Spinal cord (tissue), 10 donors: ENCODE results near the gene ZBTB40. TPM values are rescaled to one million over a fixed set of nuclear protein-coding genes. Genes with fewer than 3 reads are reported as not detected.

Source experiments
- DNase-seq, 6 donors: peaks; one replicate each; pipeline versions ENCODE4 v3.0.0 to v3.0.0-alpha.2; 2013 to 2015; ENCODE audit warnings: low spot score in 6 of 6, low read depth in 4 of 6
- H3K27ac ChIP-seq: one replicate; pipeline ENCODE4 v1.5.1; 2013; ENCODE audit warnings: low read depth, low read length, control low read depth
- H3K27me3 ChIP-seq: one replicate; pipeline ENCODE4 v1.6.1; 2013; ENCODE audit warnings: low read length; ENCODE audit not compliant: control insufficient read depth, insufficient read depth
- H3K36me3 ChIP-seq: one replicate; pipeline ENCODE4 v1.6.1; 2013; ENCODE audit warnings: low read length; ENCODE audit not compliant: control insufficient read depth, insufficient read depth
- H3K4me1 ChIP-seq: one replicate; pipeline ENCODE4 v1.6.1; 2013; ENCODE audit warnings: low read length; ENCODE audit not compliant: control insufficient read depth, insufficient read depth
- H3K4me3 ChIP-seq: one replicate; pipeline ENCODE4 v1.5.1; 2013; ENCODE audit warnings: low read depth, low read length, control low read depth
- H3K9me3 ChIP-seq: one replicate; pipeline ENCODE4 v1.6.1; 2013; ENCODE audit warnings: low read length; ENCODE audit not compliant: control insufficient read depth, insufficient read depth
- WGBS: methylation state at CpG from one replicate; pipeline ENCODE4 v1.1.5; 2013; ENCODE audit warnings: missing lambda C conversion rate; ENCODE audit not compliant: insufficient coverage; 5-methylcytosine and 5-hydroxymethylcytosine counted together
- polyA plus RNA-seq, 2 donors: library from polyadenylated mRNA; unstranded; fragments of 120-200 nt; gene quantifications; one replicate each; pipeline ENCODE4 v1.2.1, GENCODE V29; 2013; ENCODE audit not compliant: insufficient read length in 2 of 2
- total RNA-seq, 2 donors: library from RNA; depleted of rRNA in 1 of 2; stranded (reverse); fragments of 120-200 nt in 1 of 2; fragments of >200 nt in 1 of 2; gene quantifications; one replicate each; pipeline versions ENCODE4 v1.2.3 to v1.2.4, GENCODE V29; 2013 to 2014
- donor health status: healthy.

Gene ZBTB40
- total and polyA plus RNA-seq, 4 donors: 13.6 to 19.0 (median 17.7) TPM

GRCh38 chr1:22483121-22483520, 31.5 kb downstream of the ZBTB40 start:
- WGBS: no CpG with 5 or more reads among the region's 2 CpGs
- no peaks in the 10 kb centered on the region for H3K36me3 ChIP-seq
- no peaks in the 10 kb centered on the region for H3K9me3 ChIP-seq
- no peak for DNase-seq
- no peak overlapping the region for H3K4me3 ChIP-seq
- H3K4me1 ChIP-seq: no peaks in the 10 kb centered on the region
- H3K27me3 ChIP-seq: no peaks in the 10 kb centered on the region
- H3K27ac ChIP-seq: no peak overlapping the region

GRCh38 chr1:22484706-22485345, 33.2 kb downstream of the ZBTB40 start:
- H3K36me3 ChIP-seq: no peaks in the 10 kb centered on the region

DNA sequence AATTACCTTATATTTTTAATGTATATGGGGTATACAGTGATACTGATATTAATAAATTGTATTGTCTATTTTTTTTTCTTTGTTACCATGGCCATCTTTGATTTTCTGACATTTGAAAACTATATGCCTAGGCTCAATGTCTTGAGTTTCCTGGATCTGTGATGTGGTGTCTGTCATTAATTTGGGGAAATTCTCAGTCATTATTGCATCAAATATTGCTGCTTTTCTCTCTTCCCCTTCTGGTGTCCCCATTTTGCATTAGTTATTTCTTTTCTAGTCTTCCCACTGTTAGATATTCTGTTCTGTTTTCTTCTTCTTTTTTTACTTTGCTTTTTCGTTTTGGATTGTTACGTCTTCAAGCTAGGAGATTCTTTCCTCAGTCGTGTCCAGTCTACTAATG, 33.8 kb downstream of the ZBTB40 start:
- H3K36me3 ChIP-seq: no peaks in the 10 kb centered on the region
- no peaks in the 10 kb centered on the region for H3K27me3 ChIP-seq
- H3K9me3 ChIP-seq: no peaks in the 10 kb centered on the region
- no peak for DNase-seq
- no peak overlapping the region for H3K27ac ChIP-seq
- no CpG with 5 or more reads among the region's 3 CpGs for WGBS
- no peak overlapping the region for H3K4me3 ChIP-seq
- H3K4me1 ChIP-seq: no peaks in the 10 kb centered on the region

More at GRCh38 chr1:22484706-22485345, 33.2 kb downstream of the ZBTB40 start:
- Histone ChIP-seq H3K9me3 (no peaks in the 10 kb centered on the region), H3K4me1 (no peaks in the 10 kb centered on the region), H3K27me3 (no peaks in the 10 kb centered on the region), H3K27ac (no peak overlapping the region), H3K4me3 (no peak overlapping the region)
- no peak for DNase-seq
- WGBS: 95% methylated on average over 2 of the region's 2 CpGs

- WGBS: 63% methylated on average over 3 of the region's 5 CpGs
- Histone ChIP-seq H3K36me3 (no peaks in the 10 kb centered on the region), H3K4me1 (no peaks in the 10 kb centered on the region), H3K27ac (no peak overlapping the region), H3K27me3 (no peaks in the 10 kb centered on the region), H3K4me3 (no peak overlapping the region), H3K9me3 (no peaks in the 10 kb centered on the region)
- no peak for DNase-seq
These were observed 36.1 kb downstream of the ZBTB40 start for GRCh38 chr1:22487781-22488180.

DNA sequence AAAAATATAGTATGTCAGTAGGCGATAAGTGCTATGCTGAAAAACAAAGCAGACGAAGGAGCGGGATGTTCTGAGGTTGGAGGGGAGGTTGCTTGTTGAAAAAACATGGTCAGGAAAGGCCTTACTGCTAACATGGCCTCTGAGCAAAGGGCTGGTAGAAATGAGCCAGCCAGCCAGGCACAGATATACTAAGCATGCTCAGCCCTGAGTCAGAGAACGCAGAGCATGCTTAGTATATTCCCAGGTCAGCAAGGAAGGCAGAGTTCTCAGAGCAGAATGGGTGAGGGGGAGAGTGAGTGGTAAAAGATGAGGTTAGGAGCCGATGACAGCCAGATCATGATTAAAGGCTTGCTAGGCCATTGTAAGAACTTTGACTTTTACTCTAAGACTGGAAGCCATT, 36.7 kb downstream of the ZBTB40 start:
- no peaks in the 10 kb centered on the region for H3K9me3 ChIP-seq
- no peak overlapping the region for H3K27ac ChIP-seq
- DNase-seq: no peak
- H3K36me3 ChIP-seq: no peaks in the 10 kb centered on the region
- H3K4me3 ChIP-seq: no peak overlapping the region
- no peaks in the 10 kb centered on the region for H3K27me3 ChIP-seq
- 85% methylated on average over 5 of the region's 5 CpGs for WGBS
- no peaks in the 10 kb centered on the region for H3K4me1 ChIP-seq

- Histone ChIP-seq H3K4me1 (no peaks in the 10 kb centered on the region), H3K9me3 (no peaks in the 10 kb centered on the region), H3K36me3 (no peaks in the 10 kb centered on the region), H3K4me3 (no peak overlapping the region), H3K27me3 (no peaks in the 10 kb centered on the region), H3K27ac (no peak overlapping the region)
- DNase-seq: no peak
- 100% methylated on average over 2 of the region's 6 CpGs for WGBS
These were observed 37.6 kb downstream of the ZBTB40 start for GRCh38 chr1:22489278-22489677.

- 98% methylated on average over 5 of the region's 6 CpGs for WGBS
These were observed 38.2 kb downstream of the ZBTB40 start for GRCh38 chr1:22489823-22490222.

GRCh38 chr1:22490309-22490708, 38.7 kb downstream of the ZBTB40 start:
- Histone ChIP-seq H3K4me3 (no peak overlapping the region), H3K27ac (no peak overlapping the region), H3K4me1 (no peaks in the 10 kb centered on the region), H3K27me3 (no peaks in the 10 kb centered on the region), H3K9me3 (no peaks in the 10 kb centered on the region), H3K36me3 (no peaks in the 10 kb centered on the region)
- DNase-seq: no peak
- 100% methylated on average over 1 of the region's 2 CpGs for WGBS

More at GRCh38 chr1:22489823-22490222, 38.2 kb downstream of the ZBTB40 start:
- H3K36me3 ChIP-seq: no peaks in the 10 kb centered on the region
- H3K4me3 ChIP-seq: no peak overlapping the region
- no peaks in the 10 kb centered on the region for H3K27me3 ChIP-seq
- H3K4me1 ChIP-seq: no peaks in the 10 kb centered on the region
- H3K9me3 ChIP-seq: no peaks in the 10 kb centered on the region
- H3K27ac ChIP-seq: no peak overlapping the region
- no peak for DNase-seq

- Histone ChIP-seq H3K36me3 (no peaks in the 10 kb centered on the region), H3K9me3 (no peaks in the 10 kb centered on the region), H3K27ac (no peak overlapping the region), H3K27me3 (no peaks in the 10 kb centered on the region), H3K4me1 (no peaks in the 10 kb centered on the region), H3K4me3 (no peak overlapping the region)
- 100% methylated on average over 1 of the region's 10 CpGs for WGBS
- DNase-seq: no peak
These were observed 40.5 kb downstream of the ZBTB40 start for GRCh38 chr1:22491995-22492715.

- no peak for DNase-seq
- H3K36me3 ChIP-seq: no peaks in the 10 kb centered on the region
- no CpG with 5 or more reads among the region's 2 CpGs for WGBS
These were observed 42.5 kb downstream of the ZBTB40 start for GRCh38 chr1:22494144-22494543.

More at GRCh38 chr1:22494144-22494543, 42.5 kb downstream of the ZBTB40 start:
- Histone ChIP-seq H3K27ac (no peak overlapping the region), H3K9me3 (no peaks in the 10 kb centered on the region), H3K4me3 (no peak overlapping the region), H3K4me1 (peaks cover 4% of the 10 kb centered on the region), H3K27me3 (peaks cover 3% of the 10 kb centered on the region)
